Measurements from ENCODE around the gene ELP1. TPM values are rescaled to one million over a fixed set of nuclear protein-coding genes. Genes with fewer than 3 reads are reported as not detected.

The ELP1 gene
- total RNA-seq, 1 donor from 2014 or later: 51.9 TPM

DNA sequence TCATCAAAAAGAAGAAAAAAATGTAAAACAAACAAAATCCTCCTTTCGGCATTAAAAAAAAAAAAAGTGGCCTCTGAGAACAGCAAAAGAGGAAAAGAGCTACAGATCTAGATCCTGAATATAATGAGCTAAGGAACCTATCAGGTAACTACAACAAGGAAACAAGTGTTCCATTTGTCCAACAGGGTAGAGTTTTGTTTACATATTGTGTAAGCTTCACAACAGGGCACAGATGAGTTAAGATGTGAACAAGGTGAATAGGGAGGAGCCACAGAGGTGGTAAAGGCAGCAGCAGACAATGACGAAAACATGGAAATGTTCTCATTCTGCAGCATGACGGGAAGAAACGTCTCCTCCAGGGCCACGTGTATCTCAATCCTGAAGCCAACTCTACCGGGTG, 14.4 kb downstream of the ELP1 start:
- no peak for DNase-seq
- TF ChIP-seq, protein P1, sequence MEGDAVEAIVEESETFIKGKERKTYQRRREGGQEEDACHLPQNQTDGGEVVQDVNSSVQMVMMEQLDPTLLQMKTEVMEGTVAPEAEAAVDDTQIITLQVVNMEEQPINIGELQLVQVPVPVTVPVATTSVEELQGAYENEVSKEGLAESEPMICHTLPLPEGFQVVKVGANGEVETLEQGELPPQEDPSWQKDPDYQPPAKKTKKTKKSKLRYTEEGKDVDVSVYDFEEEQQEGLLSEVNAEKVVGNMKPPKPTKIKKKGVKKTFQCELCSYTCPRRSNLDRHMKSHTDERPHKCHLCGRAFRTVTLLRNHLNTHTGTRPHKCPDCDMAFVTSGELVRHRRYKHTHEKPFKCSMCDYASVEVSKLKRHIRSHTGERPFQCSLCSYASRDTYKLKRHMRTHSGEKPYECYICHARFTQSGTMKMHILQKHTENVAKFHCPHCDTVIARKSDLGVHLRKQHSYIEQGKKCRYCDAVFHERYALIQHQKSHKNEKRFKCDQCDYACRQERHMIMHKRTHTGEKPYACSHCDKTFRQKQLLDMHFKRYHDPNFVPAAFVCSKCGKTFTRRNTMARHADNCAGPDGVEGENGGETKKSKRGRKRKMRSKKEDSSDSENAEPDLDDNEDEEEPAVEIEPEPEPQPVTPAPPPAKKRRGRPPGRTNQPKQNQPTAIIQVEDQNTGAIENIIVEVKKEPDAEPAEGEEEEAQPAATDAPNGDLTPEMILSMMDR (IDR thresholded peaks at IDR 0.05; ENCODE audit: partially characterized antibody, unreplicated experiment): no peak
- Mint-ChIP-seq H3K27me3 (ENCODE audit: unreplicated experiment) (no peaks in the 10 kb centered on the region), H3K36me3 (ENCODE audit: unreplicated experiment) (no peaks in the 10 kb centered on the region), H3K4me1 (ENCODE audit: low read depth, unreplicated experiment) (peaks cover 12% of the 10 kb centered on the region), H3K27ac (ENCODE audit: unreplicated experiment) (no peak overlapping the region), H3K4me3 (ENCODE audit: unreplicated experiment) (no peak overlapping the region), H3K9me3 (ENCODE audit: unreplicated experiment) (peaks cover under 1% of the 10 kb centered on the region)

DNA sequence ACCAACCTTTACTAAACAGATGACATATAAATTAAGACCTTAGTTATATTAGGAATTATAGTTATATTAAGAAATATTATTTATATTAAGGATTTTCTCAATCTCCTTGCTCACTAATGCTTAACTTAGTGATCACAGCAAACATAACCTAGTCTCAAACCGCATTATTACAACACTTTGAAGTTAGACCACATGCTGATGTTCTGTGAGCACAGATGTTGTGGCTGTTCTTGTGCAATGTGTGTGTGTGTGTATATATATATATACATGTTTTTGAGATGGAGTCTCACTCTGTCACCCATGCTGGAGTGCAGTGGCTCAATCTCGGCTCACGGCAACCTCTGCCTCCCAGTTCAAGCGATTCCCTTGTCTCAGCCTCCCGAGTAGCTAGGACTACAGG, 20.5 kb downstream of the ELP1 start:
- TF ChIP-seq, protein P1 (IDR thresholded peaks at IDR 0.05; ENCODE audit: partially characterized antibody, unreplicated experiment): no peak
- Mint-ChIP-seq H3K4me3 (ENCODE audit: unreplicated experiment) (no peak overlapping the region), H3K36me3 (ENCODE audit: unreplicated experiment) (no peaks in the 10 kb centered on the region), H3K27me3 (ENCODE audit: unreplicated experiment) (no peaks in the 10 kb centered on the region), H3K4me1 (ENCODE audit: low read depth, unreplicated experiment) (no peaks in the 10 kb centered on the region), H3K27ac (ENCODE audit: unreplicated experiment) (no peak overlapping the region), H3K9me3 (ENCODE audit: unreplicated experiment) (no peaks in the 10 kb centered on the region)
- DNase-seq: no peak

DNA sequence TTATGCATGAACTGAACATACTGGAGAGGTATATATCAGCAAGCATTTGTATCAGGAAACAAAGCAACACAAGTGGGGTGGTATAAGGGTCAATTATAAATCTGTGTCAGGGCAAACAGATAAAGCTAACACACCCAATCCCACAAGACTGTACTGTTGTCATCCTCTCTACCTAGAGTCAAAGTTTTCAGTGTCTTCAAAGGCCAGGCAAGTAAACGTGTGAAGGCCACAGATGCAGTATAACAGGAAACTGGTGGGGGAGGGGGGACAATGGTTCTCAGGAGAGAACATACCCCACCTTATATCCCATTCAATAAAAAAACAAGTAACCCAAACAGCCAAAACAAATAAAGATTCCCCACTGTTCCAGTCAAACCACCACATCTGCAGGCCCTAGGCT, 22.1 kb downstream of the ELP1 start:
- H3K4me3 Mint-ChIP-seq (ENCODE audit: unreplicated experiment): no peak overlapping the region
- no peak overlapping the region for H3K27ac Mint-ChIP-seq (ENCODE audit: unreplicated experiment)
- no peak for DNase-seq
- H3K27me3 Mint-ChIP-seq (ENCODE audit: unreplicated experiment): no peaks in the 10 kb centered on the region
- TF ChIP-seq, protein P1 (IDR thresholded peaks at IDR 0.05; ENCODE audit: partially characterized antibody, unreplicated experiment): no peak
- H3K9me3 Mint-ChIP-seq (ENCODE audit: unreplicated experiment): no peaks in the 10 kb centered on the region
- H3K36me3 Mint-ChIP-seq (ENCODE audit: unreplicated experiment): no peaks in the 10 kb centered on the region
- no peaks in the 10 kb centered on the region for H3K4me1 Mint-ChIP-seq (ENCODE audit: low read depth, unreplicated experiment)

DNA sequence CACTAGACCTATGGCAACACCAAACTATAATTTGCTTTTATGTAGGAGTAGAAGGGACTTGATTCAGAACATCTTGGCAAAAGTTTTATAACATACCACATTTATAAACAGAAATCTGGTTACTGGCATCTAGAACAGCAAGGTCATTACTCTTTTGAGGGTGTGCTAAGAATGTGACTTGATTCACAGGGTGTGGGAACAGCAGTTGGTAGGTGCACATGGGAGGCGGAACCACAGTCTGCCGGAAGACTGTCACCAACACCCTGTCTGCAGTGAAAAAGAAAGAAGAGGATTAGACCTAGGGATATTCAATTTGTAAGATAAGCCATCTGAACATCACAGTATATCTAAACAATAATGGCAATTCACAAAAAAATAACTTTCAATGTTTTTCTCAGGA, 23.0 kb downstream of the ELP1 start:
- H3K36me3 Mint-ChIP-seq (ENCODE audit: unreplicated experiment): no peaks in the 10 kb centered on the region
- no peaks in the 10 kb centered on the region for H3K4me1 Mint-ChIP-seq (ENCODE audit: low read depth, unreplicated experiment)
- H3K4me3 Mint-ChIP-seq (ENCODE audit: unreplicated experiment): no peak overlapping the region
- no peak overlapping the region for H3K27ac Mint-ChIP-seq (ENCODE audit: unreplicated experiment)
- no peaks in the 10 kb centered on the region for H3K9me3 Mint-ChIP-seq (ENCODE audit: unreplicated experiment)
- H3K27me3 Mint-ChIP-seq (ENCODE audit: unreplicated experiment): no peaks in the 10 kb centered on the region
- TF ChIP-seq, protein P1 (IDR thresholded peaks at IDR 0.05; ENCODE audit: partially characterized antibody, unreplicated experiment): no peak
- DNase-seq: no peak

DNA sequence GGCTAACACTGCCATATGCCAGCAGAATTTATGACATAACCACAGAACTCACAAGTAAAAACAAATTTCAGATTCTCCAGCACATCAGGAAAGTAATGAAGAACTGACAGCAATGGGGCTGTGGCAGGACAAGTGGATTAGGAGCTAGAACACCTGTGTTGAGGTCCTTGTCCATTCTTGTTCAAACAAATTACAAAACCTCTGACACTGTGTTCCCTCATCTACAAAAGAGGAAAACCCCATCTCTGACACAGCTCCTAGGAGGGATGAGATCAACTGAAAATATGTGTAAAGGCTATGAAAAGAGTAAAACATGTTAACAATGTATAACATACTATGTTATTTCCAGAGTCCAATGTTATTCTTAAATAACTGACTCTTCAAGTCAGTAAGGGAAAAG, 23.5 kb downstream of the ELP1 start:
- no peaks in the 10 kb centered on the region for H3K9me3 Mint-ChIP-seq (ENCODE audit: unreplicated experiment)
- no peaks in the 10 kb centered on the region for H3K36me3 Mint-ChIP-seq (ENCODE audit: unreplicated experiment)
- no peaks in the 10 kb centered on the region for H3K4me1 Mint-ChIP-seq (ENCODE audit: low read depth, unreplicated experiment)
- TF ChIP-seq, protein P1 (IDR thresholded peaks at IDR 0.05; ENCODE audit: partially characterized antibody, unreplicated experiment): no peak
- no peaks in the 10 kb centered on the region for H3K27me3 Mint-ChIP-seq (ENCODE audit: unreplicated experiment)
- no peak for DNase-seq
- no peak overlapping the region for H3K27ac Mint-ChIP-seq (ENCODE audit: unreplicated experiment)
- no peak overlapping the region for H3K4me3 Mint-ChIP-seq (ENCODE audit: unreplicated experiment)

Data from glutamatergic neuron (in vitro differentiated cells).